ENCODE results near the gene SDK2. TPM values are rescaled to one million over a fixed set of nuclear protein-coding genes. Genes with fewer than 3 reads are reported as not detected.

The SDK2 gene
- polyA plus RNA-seq, 3 donors: 0.01 TPM; not detected in 2

- Histone ChIP-seq H2AFZ (ENCODE audit: insufficient read depth, low read depth, low read length, poor library complexity, severe bottlenecking) (no peak overlapping the region), H3K9ac (ENCODE audit: insufficient read depth, low read length, poor library complexity, severe bottlenecking) (no peak overlapping the region), H3K27ac (ENCODE audit: low read depth in 1 of 2, low read length in 2 of 2) (no peak overlapping the region), H3K79me2 (ENCODE audit: insufficient read depth, low read length) (no peaks in the 10 kb centered on the region), H3K4me2 (replicated peaks; ENCODE audit: extremely low read depth, low read length, poor library complexity, severe bottlenecking) (no peak overlapping the region), H4K20me1 (ENCODE audit: insufficient read depth, low read length) (no peaks in the 10 kb centered on the region), H3K4me1 (ENCODE audit: control insufficient read depth in 1 of 2, insufficient read depth in 2 of 2, low read length in 2 of 2) (peaks cover 0 to 3% of the 10 kb centered on the region in 2 donors), H3K9me3 (replicated peaks in 1 of 2; ENCODE audit: control insufficient read depth in 1 of 2, insufficient read depth in 1 of 2, low read length in 2 of 2) (no peaks in the 10 kb centered on the region), H3K4me3 (replicated peaks in 1 of 3; ENCODE audit: low read depth in 2 of 3, low read length in 3 of 3) (no peak overlapping the region), H3K27me3 (ENCODE audit: control insufficient read depth in 2 of 2, insufficient read depth in 2 of 2, low read length in 2 of 2) (no peaks in the 10 kb centered on the region), H3K36me3 (replicated peaks in 1 of 2; ENCODE audit: control insufficient read depth in 1 of 2, insufficient read depth in 2 of 2, low read length in 2 of 2) (no peaks in the 10 kb centered on the region)
- no peak for TF ChIP-seq CTCF (IDR thresholded peaks at IDR 0.05)
- H3K4me3 Mint-ChIP-seq: no peak overlapping the region
- WGBS (ENCODE audit: insufficient coverage): 96% methylated on average over 9 of the region's 11 CpGs
- H3K36me3 Mint-ChIP-seq: no peaks in the 10 kb centered on the region
- peaks cover 0 to 4% (median 4%) of the 10 kb centered on the region in 3 donors for H3K27me3 Mint-ChIP-seq (ENCODE audit: low read depth in 3 of 3)
- no peaks in the 10 kb centered on the region for H3K4me1 Mint-ChIP-seq
- peak overlapping the region in 1 of 7 donors; percentile 49 for H3K27ac Mint-ChIP-seq
- DNase-seq: no peak
- intact Hi-C loops (cut with micrococcal nuclease): no loop called here
- H3K9me3 Mint-ChIP-seq: peaks cover 0 to 2% (median 0%) of the 10 kb centered on the region in 7 donors
These were observed 245.2 kb downstream of the SDK2 start for GRCh38 chr17:73399056-73399455.

DNA sequence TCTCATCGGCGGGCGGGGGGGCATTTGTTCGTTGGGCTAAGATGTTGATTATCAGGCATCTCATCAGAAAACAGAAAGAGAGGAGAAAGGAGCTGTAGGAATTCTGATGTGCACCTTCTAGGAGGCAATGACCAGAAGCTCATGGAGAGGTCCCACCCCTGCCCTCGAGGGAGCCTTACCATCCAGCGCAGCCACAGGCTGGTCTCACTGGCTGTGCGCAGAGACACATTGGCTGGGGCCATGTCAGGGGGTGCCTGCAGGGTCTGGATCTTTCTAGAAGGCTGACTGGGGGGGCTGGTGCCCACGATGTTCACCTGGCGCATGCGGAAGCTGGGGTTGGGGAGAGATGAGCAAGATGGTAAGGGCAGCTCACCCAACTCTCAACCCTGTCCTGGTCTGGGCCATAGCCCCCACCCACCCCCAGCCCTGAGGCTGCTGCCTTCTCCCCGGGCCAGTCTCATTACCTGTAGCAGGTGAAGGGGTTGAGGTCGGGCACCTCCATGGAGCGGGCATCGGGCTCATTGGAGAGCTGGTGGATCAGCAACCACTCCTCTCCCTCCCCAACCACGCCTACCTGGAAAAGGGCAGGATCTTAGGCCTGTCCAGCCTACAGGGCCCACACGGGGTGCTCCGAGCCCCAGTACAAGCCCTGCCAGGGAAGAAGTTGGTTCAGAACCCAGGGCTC, 246.2 kb downstream of the SDK2 start:
- Histone ChIP-seq H3K27ac (ENCODE audit: low read depth in 1 of 2, low read length in 2 of 2) (no peak overlapping the region), H3K36me3 (replicated peaks in 1 of 2; ENCODE audit: control insufficient read depth in 1 of 2, insufficient read depth in 2 of 2, low read length in 2 of 2) (no peaks in the 10 kb centered on the region), H2AFZ (ENCODE audit: insufficient read depth, low read depth, low read length, poor library complexity, severe bottlenecking) (no peak overlapping the region), H3K4me2 (replicated peaks; ENCODE audit: extremely low read depth, low read length, poor library complexity, severe bottlenecking) (no peak overlapping the region), H3K27me3 (ENCODE audit: control insufficient read depth in 2 of 2, insufficient read depth in 2 of 2, low read length in 2 of 2) (no peaks in the 10 kb centered on the region), H3K9ac (ENCODE audit: insufficient read depth, low read length, poor library complexity, severe bottlenecking) (no peak overlapping the region), H3K9me3 (replicated peaks in 1 of 2; ENCODE audit: control insufficient read depth in 1 of 2, insufficient read depth in 1 of 2, low read length in 2 of 2) (no peaks in the 10 kb centered on the region), H3K79me2 (ENCODE audit: insufficient read depth, low read length) (no peaks in the 10 kb centered on the region), H3K4me3 (replicated peaks in 1 of 3; ENCODE audit: low read depth in 2 of 3, low read length in 3 of 3) (no peak overlapping the region), H3K4me1 (ENCODE audit: control insufficient read depth in 1 of 2, insufficient read depth in 2 of 2, low read length in 2 of 2) (peaks cover 0 to 3% of the 10 kb centered on the region in 2 donors), H4K20me1 (ENCODE audit: insufficient read depth, low read length) (no peaks in the 10 kb centered on the region)
- H3K36me3 Mint-ChIP-seq: no peaks in the 10 kb centered on the region
- peaks cover 0 to 2% (median 0%) of the 10 kb centered on the region in 7 donors for H3K9me3 Mint-ChIP-seq
- H3K4me1 Mint-ChIP-seq: no peaks in the 10 kb centered on the region
- no peak overlapping the region for H3K4me3 Mint-ChIP-seq
- H3K27ac Mint-ChIP-seq: no peak overlapping the region
- DNase-seq: no peak
- TF ChIP-seq CTCF (IDR thresholded peaks at IDR 0.05): no peak
- 99% methylated on average over 6 of the region's 17 CpGs for WGBS (ENCODE audit: insufficient coverage)
- intact Hi-C loops (cut with micrococcal nuclease): no loop called here
- H3K27me3 Mint-ChIP-seq (ENCODE audit: low read depth in 3 of 3): peaks cover 0 to 4% (median 4%) of the 10 kb centered on the region in 3 donors
